Measurements from ENCODE around the gene NR2F1-AS1. TPM values are rescaled to one million over a fixed set of nuclear protein-coding genes. Genes with fewer than 3 reads are reported as not detected.

NR2F1-AS1 gene
- total RNA-seq, 1 experiment from 2014 or later = 24.1 TPM

DNA sequence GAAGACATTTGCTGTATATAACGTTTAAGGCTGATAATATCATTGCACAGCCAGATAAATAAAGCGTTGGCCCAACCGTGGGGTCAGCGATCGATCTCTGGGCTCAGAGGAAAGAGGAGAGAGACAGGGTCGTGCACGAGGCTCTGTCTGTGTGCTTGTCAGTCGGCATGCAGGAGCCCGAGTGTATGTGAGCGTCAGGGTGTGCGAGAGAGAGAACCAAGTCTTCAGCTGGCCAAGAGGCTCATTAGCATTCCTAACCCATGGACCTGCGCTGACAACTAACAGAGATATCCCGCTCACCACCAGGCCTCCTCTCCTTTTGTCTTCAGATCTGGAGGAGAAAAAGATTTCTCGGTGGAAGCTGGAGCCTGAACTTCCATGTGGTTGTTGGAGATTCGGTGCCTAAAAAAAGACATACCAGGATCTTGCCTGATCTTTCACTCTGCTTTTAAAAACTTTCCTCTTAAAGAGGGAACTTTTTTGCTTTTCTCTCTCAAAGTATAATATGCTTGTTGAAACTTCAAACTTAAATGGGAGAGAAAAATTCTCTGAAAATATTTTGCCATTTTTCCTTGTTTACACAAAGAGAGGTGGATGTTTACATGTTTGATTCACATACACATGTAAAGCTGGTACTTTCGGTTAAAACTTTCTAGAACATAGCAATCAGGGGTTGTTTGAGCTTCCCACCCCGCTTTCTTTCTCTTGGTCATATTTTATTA lies 18.5 kb upstream of the NR2F1-AS1 start:
- Histone ChIP-seq H2AFZ (ENCODE audit: low read length) (no peak overlapping the region), H3K4me1 (ENCODE audit: insufficient read depth, low read length) (peaks cover 19% of the 10 kb centered on the region), H3K4me3 (ENCODE audit: low read length) (no peak overlapping the region), H4K20me1 (ENCODE audit: low read length) (no peaks in the 10 kb centered on the region), H3K79me2 (ENCODE audit: low read length) (no peaks in the 10 kb centered on the region), H3K36me3 (ENCODE audit: low read depth, low read length) (peaks cover 4% of the 10 kb centered on the region), H3K27me3 (ENCODE audit: low read length) (no peaks in the 10 kb centered on the region), H3K27ac (ENCODE audit: low read length) (no peak overlapping the region), H3K4me2 (ENCODE audit: low read length) (no peak overlapping the region), H3F3A (ENCODE audit: low read length, unreplicated experiment) (no peaks in the 10 kb centered on the region), H3K9ac (ENCODE audit: low read length) (no peak overlapping the region), H3K9me2 (replicated peaks; ENCODE audit: low read length) (no peaks in the 10 kb centered on the region), H3K9me3 (ENCODE audit: low read length) (no peaks in the 10 kb centered on the region)
- ChIA-PET POLR2A (ENCODE audit: unreplicated experiment) (no interaction called here), CTCF (no interaction called here)
- no TSS peak for BruUV-seq (replicated peaks)
- no peak for TF ChIP-seq EZH2 (IDR thresholded peaks at IDR 0.05; ENCODE audit: low read length, unreplicated experiment)
- no peak for TF ChIP-seq EZH2phosphoT487 (IDR thresholded peaks at IDR 0.05; ENCODE audit: borderline replicate concordance, low read length)
- no peak for TF ChIP-seq CTCF (conservative IDR thresholded peaks at IDR 0.05; ENCODE audit: low read depth, low read length)
- intact Hi-C loops (cut with micrococcal nuclease) = no loop called here
- DNase-seq (no peak), ATAC-seq (no peak)

GRCh38 chr5:93599001-93599379 lies 18.0 kb upstream of the NR2F1-AS1 start:
- no peak overlapping the region for H3K4me2 ChIP-seq (ENCODE audit: low read length)
- no peak overlapping the region for H3K4me3 ChIP-seq (ENCODE audit: low read length)
- no peaks in the 10 kb centered on the region for H3K9me3 ChIP-seq (ENCODE audit: low read length)
- ChIA-PET POLR2A (ENCODE audit: unreplicated experiment) (no interaction called here), CTCF (no interaction called here)
- H3K27me3 ChIP-seq (ENCODE audit: low read length) = no peaks in the 10 kb centered on the region
- H2AFZ ChIP-seq (ENCODE audit: low read length) = no peak overlapping the region
- DNase-seq (no peak), ATAC-seq (no peak)
- H3K27ac ChIP-seq (ENCODE audit: low read length) = no peak overlapping the region
- H3K4me1 ChIP-seq (ENCODE audit: insufficient read depth, low read length) = peaks cover 19% of the 10 kb centered on the region
- no peaks in the 10 kb centered on the region for H3K9me2 ChIP-seq (replicated peaks; ENCODE audit: low read length)
- no peak for TF ChIP-seq CTCF (conservative IDR thresholded peaks at IDR 0.05; ENCODE audit: low read depth, low read length)
- no peak for TF ChIP-seq EZH2 (IDR thresholded peaks at IDR 0.05; ENCODE audit: low read length, unreplicated experiment)
- H4K20me1 ChIP-seq (ENCODE audit: low read length) = no peaks in the 10 kb centered on the region
- no peak overlapping the region for H3K9ac ChIP-seq (ENCODE audit: low read length)
- no peaks in the 10 kb centered on the region for H3F3A ChIP-seq (ENCODE audit: low read length, unreplicated experiment)
- no peaks in the 10 kb centered on the region for H3K79me2 ChIP-seq (ENCODE audit: low read length)
- no TSS peak for BruUV-seq (replicated peaks)
- intact Hi-C loops (cut with micrococcal nuclease) = no loop called here
- H3K36me3 ChIP-seq (ENCODE audit: low read depth, low read length) = peaks cover 9% of the 10 kb centered on the region

DNA sequence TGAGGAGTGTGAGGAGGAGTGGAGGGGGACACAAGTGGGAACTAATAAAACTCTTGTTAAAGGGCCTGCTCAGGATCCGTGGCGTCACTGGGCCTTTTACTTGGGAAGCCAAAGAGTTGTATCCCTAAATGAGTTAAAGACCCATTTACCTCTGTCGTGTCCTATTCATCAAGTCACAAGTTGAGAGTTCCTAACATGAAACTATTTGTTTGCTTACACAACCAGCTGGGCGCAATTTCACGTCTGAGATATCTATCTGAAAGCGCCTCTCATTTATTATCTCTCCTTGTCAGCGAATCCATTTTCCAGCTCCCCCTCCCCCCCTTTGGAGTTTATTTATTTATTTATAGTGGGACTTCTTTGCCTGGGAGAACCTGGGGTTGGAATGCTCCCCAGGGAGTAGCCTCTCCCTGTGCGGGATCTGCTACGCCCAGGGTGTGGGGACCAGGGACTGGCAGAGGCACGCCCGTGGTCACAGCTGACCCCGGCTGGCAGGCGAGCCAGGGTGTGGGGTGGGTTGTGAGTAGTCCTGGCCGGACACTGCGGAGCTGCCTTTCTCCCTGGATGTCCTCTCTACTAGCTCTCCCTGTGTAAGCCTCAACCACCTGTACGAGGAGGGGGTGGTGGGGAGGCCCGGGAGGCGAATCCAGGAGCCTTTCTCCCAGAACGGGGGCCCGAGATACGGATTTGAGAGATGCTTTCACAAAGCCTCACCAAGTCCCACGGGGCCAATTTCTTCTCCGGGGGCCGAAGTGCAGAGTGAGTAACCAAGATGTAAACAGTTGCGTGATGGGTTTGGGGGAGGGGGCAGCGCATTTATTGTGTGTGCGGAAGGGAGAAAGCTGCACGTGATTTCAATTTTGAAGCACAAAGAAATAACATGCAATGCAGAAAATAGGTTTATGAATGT lies 17.3 kb upstream of the NR2F1-AS1 start:
- Histone ChIP-seq H3K27ac (ENCODE audit: low read length) (no peak overlapping the region), H3F3A (ENCODE audit: low read length, unreplicated experiment) (no peaks in the 10 kb centered on the region), H3K4me2 (ENCODE audit: low read length) (no peak overlapping the region), H3K79me2 (ENCODE audit: low read length) (no peaks in the 10 kb centered on the region), H4K20me1 (ENCODE audit: low read length) (no peaks in the 10 kb centered on the region), H3K9me3 (ENCODE audit: low read length) (no peaks in the 10 kb centered on the region), H3K4me3 (ENCODE audit: low read length) (no peak overlapping the region), H3K4me1 (ENCODE audit: insufficient read depth, low read length) (peaks cover 19% of the 10 kb centered on the region), H3K9ac (ENCODE audit: low read length) (no peak overlapping the region), H3K27me3 (ENCODE audit: low read length) (no peaks in the 10 kb centered on the region), H3K9me2 (replicated peaks; ENCODE audit: low read length) (no peaks in the 10 kb centered on the region), H3K36me3 (ENCODE audit: low read depth, low read length) (peaks cover 16% of the 10 kb centered on the region), H2AFZ (ENCODE audit: low read length) (no peak overlapping the region)
- ChIA-PET CTCF (no interaction called here), POLR2A (ENCODE audit: unreplicated experiment) (no interaction called here)
- DNase-seq (no peak), ATAC-seq (no peak)
- no TSS peak for BruUV-seq (replicated peaks)
- no peak for TF ChIP-seq EZH2 (IDR thresholded peaks at IDR 0.05; ENCODE audit: low read length, unreplicated experiment)
- no peak for TF ChIP-seq EZH2phosphoT487 (IDR thresholded peaks at IDR 0.05; ENCODE audit: borderline replicate concordance, low read length)
- intact Hi-C loops (cut with micrococcal nuclease) = no loop called here

Measured in PC-3 (cell line).